ENCODE data around the gene ITGB7. TPM values are rescaled to one million over a fixed set of nuclear protein-coding genes. Genes with fewer than 3 reads are reported as not detected.

The ITGB7 gene
- total and polyA plus RNA-seq, 9 of the 15 experiments (the other 6 are each of a cell fraction or from before 2014, with no cell fraction given), result 0.06 to 2.0 (median 0.67) TPM

DNA sequence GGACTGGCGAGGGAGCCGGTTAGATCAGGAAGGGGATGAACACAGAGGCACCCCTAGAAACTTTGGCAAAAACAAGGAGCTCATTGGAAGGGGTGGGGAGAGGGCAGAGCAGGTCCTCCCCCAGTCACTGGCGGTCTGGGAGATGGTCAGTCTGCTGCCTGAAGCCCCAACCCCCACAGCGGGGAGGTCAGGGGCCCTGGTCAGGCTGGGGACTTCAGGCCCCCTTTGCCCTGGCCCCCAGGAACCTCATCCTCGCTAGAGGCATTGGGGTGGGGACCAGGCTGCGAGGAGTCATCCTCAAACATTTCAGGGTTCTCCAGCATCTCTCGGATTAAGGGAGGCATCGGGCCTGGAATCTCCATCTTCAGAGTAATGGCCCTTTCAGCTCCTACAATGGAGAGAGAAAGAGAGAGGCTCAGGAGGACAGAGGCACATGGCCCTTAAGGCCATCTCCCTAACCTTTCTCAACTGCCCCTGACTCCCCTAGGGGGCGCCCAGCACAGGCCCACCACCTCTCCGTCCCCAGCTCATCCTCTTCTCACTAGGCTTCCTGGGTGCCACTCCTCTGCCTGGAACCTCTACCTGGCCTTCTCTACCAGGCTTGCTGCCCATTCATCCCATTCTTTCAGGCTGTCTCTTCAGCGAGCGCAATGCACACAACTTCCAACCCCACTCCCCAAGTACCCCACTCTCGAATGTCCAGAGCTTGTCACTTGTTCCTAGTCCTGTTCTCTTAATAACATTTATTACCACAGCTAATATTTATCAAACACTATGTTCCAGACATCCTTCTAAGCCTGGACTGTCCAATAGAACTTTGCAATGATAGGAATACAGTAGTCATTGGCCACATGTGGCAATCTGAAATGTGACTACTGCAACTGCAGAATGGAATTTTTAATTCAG, 4.7 kb upstream of the ITGB7 start (continued):
- TF ChIP-seq ZNF197 (CRISPR knock-in tag; IDR thresholded peaks at IDR 0.05; ENCODE audit: low read depth) (no peak), GABPB1 (CRISPR knock-in tag; IDR thresholded peaks at IDR 0.05) (no peak), ARID2 (IDR thresholded peaks at IDR 0.05) (no peak), ZNF263 (CRISPR knock-in tag; IDR thresholded peaks at IDR 0.05; ENCODE audit: borderline replicate concordance) (0 out of 2 replicates have a peak, but pooled peaks have one; percentile 18), SMARCB1 (IDR thresholded peaks at IDR 0.05; ENCODE audit: insufficient read length, low read depth) (no peak), EP400 (IDR thresholded peaks at IDR 0.05) (peak; percentile 40; the same call in 1 of the 2 replicates), SMC3 (conservative IDR thresholded peaks at IDR 0.05; ENCODE audit: insufficient read depth, low read depth, low read length) (0 out of 2 replicates have a peak, but pooled peaks have one; percentile 8), RNF219 (CRISPR knock-in tag; IDR thresholded peaks at IDR 0.05) (no peak), GATAD2A (IDR thresholded peaks at IDR 0.05) (no peak), DEAF1 (CRISPR knock-in tag; IDR thresholded peaks at IDR 0.05) (no peak), KLF1 (tag; IDR thresholded peaks at IDR 0.05) (no peak), NUFIP1 (IDR thresholded peaks at IDR 0.05; ENCODE audit: partially characterized antibody) (no peak), NFE2L1 (tag; IDR thresholded peaks at IDR 0.05; ENCODE audit: borderline replicate concordance, low read depth) (no peak), ZNF699 (CRISPR knock-in tag; IDR thresholded peaks at IDR 0.05; ENCODE audit: insufficient replicate concordance) (no peak), ZNF41 (CRISPR knock-in tag; conservative IDR thresholded peaks at IDR 0.05) (no peak)
- TF ChIP-seq, protein P1, sequence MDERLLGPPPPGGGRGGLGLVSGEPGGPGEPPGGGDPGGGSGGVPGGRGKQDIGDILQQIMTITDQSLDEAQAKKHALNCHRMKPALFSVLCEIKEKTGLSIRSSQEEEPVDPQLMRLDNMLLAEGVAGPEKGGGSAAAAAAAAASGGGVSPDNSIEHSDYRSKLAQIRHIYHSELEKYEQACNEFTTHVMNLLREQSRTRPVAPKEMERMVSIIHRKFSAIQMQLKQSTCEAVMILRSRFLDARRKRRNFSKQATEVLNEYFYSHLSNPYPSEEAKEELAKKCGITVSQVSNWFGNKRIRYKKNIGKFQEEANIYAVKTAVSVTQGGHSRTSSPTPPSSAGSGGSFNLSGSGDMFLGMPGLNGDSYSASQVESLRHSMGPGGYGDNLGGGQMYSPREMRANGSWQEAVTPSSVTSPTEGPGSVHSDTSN (CRISPR knock-in tag; IDR thresholded peaks at IDR 0.05; ENCODE audit: low read depth), result no peak
- TF ChIP-seq, protein P1 (tag; conservative IDR thresholded peaks at IDR 0.05; ENCODE audit: low read depth), result no peak
- TF ChIP-seq, protein P2, sequence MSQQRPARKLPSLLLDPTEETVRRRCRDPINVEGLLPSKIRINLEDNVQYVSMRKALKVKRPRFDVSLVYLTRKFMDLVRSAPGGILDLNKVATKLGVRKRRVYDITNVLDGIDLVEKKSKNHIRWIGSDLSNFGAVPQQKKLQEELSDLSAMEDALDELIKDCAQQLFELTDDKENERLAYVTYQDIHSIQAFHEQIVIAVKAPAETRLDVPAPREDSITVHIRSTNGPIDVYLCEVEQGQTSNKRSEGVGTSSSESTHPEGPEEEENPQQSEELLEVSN (IDR thresholded peaks at IDR 0.05; ENCODE audit: borderline replicate concordance in 1 of 2, extremely low read depth in 1 of 2, insufficient read depth in 1 of 2, insufficient read length in 1 of 2, low read depth in 1 of 2, low read length in 1 of 2, poor library complexity in 1 of 2, severe bottlenecking in 1 of 2), result peak in 1 of 2 experiments; percentile 23
